ENCODE measurements around the gene RBM4B.

DNA sequence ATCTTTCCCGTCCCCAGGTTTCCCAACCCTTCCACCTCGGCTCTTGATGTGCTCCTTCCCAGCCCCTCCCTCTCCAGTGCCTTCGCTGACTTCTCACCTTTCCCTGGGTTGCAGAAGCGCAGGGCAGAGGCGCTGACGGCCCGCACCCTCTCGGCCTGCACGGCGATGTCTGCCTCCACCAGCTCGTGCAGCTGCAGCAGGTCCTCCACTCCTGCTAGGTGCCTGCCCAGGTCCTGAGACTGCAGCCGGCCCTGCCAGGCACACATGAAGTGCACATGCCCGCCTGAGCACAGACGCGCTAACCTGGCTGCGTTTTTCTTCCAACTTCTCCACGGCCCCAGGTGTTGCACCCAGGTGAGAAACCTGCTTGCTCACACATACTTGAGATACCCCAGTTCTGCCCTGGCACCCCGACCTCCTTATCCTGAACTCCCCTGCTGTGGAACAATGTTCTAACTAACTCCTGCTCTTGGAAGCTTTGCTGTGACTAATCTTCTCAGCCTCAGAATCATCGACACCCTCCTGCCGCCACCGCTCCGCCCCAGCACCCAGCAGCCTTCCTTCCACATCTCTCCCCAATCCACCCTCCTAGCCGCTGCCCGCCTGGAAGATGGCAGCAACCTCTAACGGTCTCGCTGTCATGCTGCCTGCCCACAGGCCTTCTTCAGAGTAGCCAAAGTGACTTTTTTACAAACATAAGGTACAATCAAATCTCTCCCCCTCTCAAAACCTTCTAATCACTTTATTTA, 28.1 kb upstream of the RBM4B start:
- no peak for TF ChIP-seq CTCF (conservative IDR thresholded peaks at IDR 0.05; ENCODE audit: low read length)
- no peak for TF ChIP-seq EZH2phosphoT487 (IDR thresholded peaks at IDR 0.05; ENCODE audit: borderline replicate concordance)

All from Loucy (cell line).